DMS79 (cell line): ENCODE measurements around the gene MYL11.

Experiments used
- DNase-seq: peaks from one replicate; lab custom pipeline; 2025; lab: John Stamatoyannopoulos, UW

The MYL11 gene

DNA sequence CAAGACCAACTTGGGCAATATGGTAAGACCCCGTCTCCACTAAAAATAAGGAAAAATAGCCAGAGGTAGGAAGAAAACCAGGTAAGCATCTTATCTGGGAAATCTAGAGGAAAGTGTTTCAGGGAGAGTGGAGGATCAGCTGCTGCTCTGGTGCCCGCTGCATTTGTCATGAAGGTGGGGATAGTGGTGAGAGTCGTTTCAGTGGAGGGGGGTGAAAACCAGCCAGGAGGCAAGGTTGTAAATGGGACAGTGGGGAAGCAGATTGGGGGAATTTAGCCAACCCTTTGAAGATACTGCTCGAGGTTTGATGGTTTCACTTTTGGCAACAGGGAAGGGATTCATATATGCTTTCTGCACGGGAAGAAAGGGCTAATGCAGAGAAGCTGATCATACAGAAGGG, 46.4 kb downstream of the MYL11 start:
- DNase-seq, result no peak
